Thoracic aorta (tissue), 2 donors: Measurements from ENCODE around the gene B4GALNT2. TPM values are rescaled to one million over a fixed set of nuclear protein-coding genes. Genes with fewer than 3 reads are reported as not detected.

Source experiments
- ATAC-seq: fragments of 150-250 bp; one replicate; pipeline ENCODE4 v1.8.0; 2017; ENCODE audit warnings: low read depth; ENCODE audit not compliant: insufficient number of reproducible peaks, low FRiP score
- DNase-seq: peaks from one replicate; pipeline ENCODE4 v3.0.0-alpha.2; 2020; ENCODE audit warnings: low spot score
- H3K27ac ChIP-seq, 2 donors: fragments of 200-600 bp; sonication (generic); 1 replicate in 1 of 2; 2 replicates in 1 of 2; pipeline ENCODE4 v1.5.1; 2016; ENCODE audit warnings: mild to moderate bottlenecking in 2 of 2, moderate library complexity in 2 of 2
- H3K27me3 ChIP-seq: fragments of 200-600 bp; sonication (generic); replicated peaks from 2 replicates; pipeline ENCODE4 v1.6.0; 2016; ENCODE audit warnings: mild to moderate bottlenecking; ENCODE audit not compliant: insufficient read depth
- H3K36me3 ChIP-seq: fragments of 200-600 bp; sonication (generic); one replicate; pipeline ENCODE4 v1.5.1; 2016
- H3K4me1 ChIP-seq, 2 donors: fragments of 200-600 bp; sonication (generic); 1 replicate in 1 of 2; 2 replicates in 1 of 2; pipeline versions ENCODE4 v1.5.1 to v1.6.0; 2016; ENCODE audit warnings: low read depth in 2 of 2, mild to moderate bottlenecking in 1 of 2; ENCODE audit not compliant: control insufficient read depth in 1 of 2
- H3K4me3 ChIP-seq: fragments of 200-600 bp; sonication (generic); 2 replicates; pipeline ENCODE4 v1.5.1; 2016; ENCODE audit warnings: mild to moderate bottlenecking
- H3K9me3 ChIP-seq: fragments of 200-600 bp; sonication (generic); 2 replicates; pipeline ENCODE4 v1.5.1; 2016
- total RNA-seq, 2 donors: library from RNA; depleted of rRNA; stranded (reverse); fragments of >200 nt; gene quantifications; one replicate each; pipeline versions ENCODE4 v1.1.0 to v1.2.3, GENCODE V29; 2016
- TF ChIP-seq, protein P1 (sequence below): fragments of 200-600 bp; sonication (generic); IDR thresholded peaks from one replicate; pipeline ENCODE4 v1.5.1; 2019; ENCODE audit warnings: antibody characterized with exemption

B4GALNT2 gene
- total RNA-seq, 2 donors from 2014 or later = not detected

DNA sequence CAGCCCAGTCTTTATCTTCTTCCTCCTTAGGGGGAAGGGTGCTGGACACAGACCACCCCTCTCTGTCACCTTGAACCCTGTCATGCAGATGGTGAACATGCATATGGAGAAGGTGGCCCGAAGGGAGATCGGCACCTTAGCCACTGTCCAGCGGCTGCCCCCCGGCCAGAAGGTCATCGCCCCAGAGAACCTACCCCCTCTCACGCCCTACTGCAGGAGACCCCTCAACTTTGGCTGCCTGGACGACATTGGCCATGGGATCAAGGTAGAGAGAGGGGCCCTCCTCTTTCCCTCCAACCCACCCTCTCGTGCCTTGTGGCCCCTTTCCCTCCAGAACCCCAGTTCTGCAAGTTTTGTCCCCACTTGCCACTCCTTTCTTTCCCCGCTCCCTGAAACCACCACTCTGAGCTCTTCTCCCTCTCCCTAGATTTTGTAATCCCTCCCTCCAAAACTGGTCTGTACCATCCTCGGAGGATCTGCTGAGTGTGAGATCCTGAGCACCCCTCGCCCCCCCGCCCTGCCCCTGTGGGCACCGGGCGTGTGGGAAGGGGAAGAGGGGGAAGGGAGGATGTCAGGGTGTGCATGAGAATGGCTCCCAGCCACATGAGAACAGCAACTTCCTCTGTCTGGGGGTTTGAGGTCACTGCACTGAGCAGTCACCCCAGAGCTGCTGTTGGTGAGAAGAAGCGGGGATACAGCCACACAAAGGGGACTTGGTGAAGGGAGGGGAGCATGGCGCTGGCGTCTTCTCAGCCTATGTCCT is 85.3 kb downstream of the B4GALNT2 start:
- TF ChIP-seq, protein P1, sequence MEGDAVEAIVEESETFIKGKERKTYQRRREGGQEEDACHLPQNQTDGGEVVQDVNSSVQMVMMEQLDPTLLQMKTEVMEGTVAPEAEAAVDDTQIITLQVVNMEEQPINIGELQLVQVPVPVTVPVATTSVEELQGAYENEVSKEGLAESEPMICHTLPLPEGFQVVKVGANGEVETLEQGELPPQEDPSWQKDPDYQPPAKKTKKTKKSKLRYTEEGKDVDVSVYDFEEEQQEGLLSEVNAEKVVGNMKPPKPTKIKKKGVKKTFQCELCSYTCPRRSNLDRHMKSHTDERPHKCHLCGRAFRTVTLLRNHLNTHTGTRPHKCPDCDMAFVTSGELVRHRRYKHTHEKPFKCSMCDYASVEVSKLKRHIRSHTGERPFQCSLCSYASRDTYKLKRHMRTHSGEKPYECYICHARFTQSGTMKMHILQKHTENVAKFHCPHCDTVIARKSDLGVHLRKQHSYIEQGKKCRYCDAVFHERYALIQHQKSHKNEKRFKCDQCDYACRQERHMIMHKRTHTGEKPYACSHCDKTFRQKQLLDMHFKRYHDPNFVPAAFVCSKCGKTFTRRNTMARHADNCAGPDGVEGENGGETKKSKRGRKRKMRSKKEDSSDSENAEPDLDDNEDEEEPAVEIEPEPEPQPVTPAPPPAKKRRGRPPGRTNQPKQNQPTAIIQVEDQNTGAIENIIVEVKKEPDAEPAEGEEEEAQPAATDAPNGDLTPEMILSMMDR = no peak
- Histone ChIP-seq H3K27ac (no peak overlapping the region), H3K27me3 (no peaks in the 10 kb centered on the region), H3K4me1 (peaks cover 0 to 2% of the 10 kb centered on the region in 2 donors), H3K9me3 (no peaks in the 10 kb centered on the region), H3K4me3 (no peak overlapping the region), H3K36me3 (no peaks in the 10 kb centered on the region)
- ATAC-seq = no peak
- no peak for DNase-seq

DNA sequence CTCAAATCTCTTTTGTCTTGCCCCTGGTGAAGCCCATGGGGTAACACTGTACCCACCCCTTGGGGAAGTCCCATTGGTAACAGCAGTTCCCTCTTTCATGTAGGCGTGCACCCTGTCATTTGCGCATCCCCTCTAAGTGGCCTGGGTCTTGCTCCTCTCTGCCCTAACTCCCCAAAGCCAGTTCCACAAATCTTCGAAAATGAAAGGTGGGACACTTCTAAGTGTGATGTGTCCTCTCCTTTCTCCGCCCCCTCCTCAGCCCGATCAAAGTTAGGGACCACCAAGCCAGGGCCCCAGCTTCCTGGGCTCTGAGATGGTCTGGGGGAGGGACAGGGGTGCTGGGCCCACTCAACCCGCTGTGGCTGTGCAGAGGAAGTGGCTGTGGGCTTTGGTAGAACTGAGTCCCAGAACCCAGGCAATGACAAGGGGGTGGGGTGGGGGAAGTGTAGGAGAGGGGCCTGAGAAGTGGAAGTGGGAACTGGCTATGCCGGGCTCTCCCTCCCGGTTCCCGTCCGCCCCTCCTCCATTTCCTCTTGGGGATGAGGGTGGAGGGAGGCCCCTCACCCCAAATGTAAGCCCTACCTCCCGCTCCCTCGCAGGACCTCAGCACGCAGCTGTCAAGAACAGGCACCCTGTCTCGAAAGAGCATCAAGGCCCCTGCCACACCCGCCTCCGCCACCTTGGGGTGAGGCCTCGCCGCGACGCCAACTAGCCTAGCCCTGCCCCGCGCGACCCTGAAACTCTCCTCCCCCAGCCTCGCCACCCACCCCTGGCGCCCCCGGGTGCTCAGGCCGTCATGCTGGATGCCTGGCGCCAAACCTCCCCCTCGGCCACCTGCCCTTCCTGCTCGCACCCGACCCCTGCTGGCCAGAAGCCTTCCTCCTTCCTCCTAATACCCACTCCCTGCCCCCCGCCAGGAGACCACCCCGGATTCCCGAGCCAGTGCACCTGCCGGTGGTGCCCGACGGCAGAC is 86.7 kb downstream of the B4GALNT2 start:
- ATAC-seq = no peak
- Histone ChIP-seq H3K4me3 (peak overlapping the region; percentile 19), H3K36me3 (no peaks in the 10 kb centered on the region), H3K4me1 (peaks cover 3 to 11% of the 10 kb centered on the region in 2 donors), H3K9me3 (no peaks in the 10 kb centered on the region), H3K27ac (no peak overlapping the region), H3K27me3 (no peaks in the 10 kb centered on the region)
- TF ChIP-seq, protein P1 = no peak
- no peak for DNase-seq

DNA sequence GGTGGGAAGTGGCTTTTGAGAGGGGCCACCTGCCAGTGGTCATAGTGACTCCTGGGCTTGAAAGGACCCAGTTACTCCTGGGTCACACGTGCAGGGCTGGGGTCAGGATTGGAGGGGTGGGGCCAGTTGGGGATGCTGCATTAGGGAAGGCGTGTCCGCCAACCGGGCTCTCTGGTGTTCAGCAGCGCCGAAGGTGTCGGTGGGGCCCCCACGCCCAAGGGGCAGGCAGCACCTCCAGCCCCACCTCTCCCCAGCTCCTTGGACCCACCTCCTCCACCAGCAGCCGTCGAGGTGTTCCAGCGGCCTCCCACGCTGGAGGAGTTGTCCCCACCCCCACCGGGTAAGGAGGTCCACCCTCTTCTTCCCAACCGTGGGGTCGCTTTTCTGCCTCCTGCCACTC is 87.4 kb downstream of the B4GALNT2 start:
- Histone ChIP-seq H3K36me3 (no peaks in the 10 kb centered on the region), H3K27me3 (no peaks in the 10 kb centered on the region), H3K4me3 (no peak overlapping the region), H3K4me1 (peaks cover 6 to 18% of the 10 kb centered on the region in 2 donors), H3K27ac (no peak overlapping the region), H3K9me3 (no peaks in the 10 kb centered on the region)
- ATAC-seq (no peak), DNase-seq (no peak)
- TF ChIP-seq, protein P1 = no peak

DNA sequence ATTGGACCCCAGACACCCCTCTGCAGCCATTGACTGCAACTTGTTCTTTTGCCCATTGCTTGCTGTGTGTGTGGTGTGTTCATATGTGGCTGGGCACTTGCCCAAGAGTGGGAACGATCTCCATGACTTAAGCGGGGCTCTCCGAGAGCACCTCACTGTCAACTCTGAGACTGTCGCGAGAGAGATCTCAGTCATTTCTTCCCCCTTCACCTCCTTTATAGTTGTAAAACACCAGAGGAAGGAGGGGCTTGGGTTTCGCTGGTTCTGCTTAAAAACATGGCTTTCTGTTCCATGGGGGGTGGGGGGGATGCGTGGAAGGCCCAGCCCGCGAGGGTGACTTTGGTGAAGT is 90.6 kb downstream of the B4GALNT2 start:
- peaks cover 4 to 19% of the 10 kb centered on the region in 2 donors for H3K4me1 ChIP-seq
- H3K4me3 ChIP-seq = peak overlapping the region; percentile 53
- H3K27ac ChIP-seq = no peak overlapping the region
- TF ChIP-seq, protein P1 = no peak
- no peak for DNase-seq
- peaks cover 6% of the 10 kb centered on the region for H3K27me3 ChIP-seq
- H3K9me3 ChIP-seq = no peaks in the 10 kb centered on the region
- ATAC-seq = no peak
- no peaks in the 10 kb centered on the region for H3K36me3 ChIP-seq
